ENCODE measurements around the gene CADM3. TPM values are rescaled to one million over a fixed set of nuclear protein-coding genes. Genes with fewer than 3 reads are reported as not detected.
A peak's percentile ranks its signal among the peaks of the same experiment; 100 is the strongest.

The CADM3 gene
- polyA plus RNA-seq, 2 of the 4 experiments (the other 2 are of a cell fraction) = 0.10 to 0.13 TPM

DNA sequence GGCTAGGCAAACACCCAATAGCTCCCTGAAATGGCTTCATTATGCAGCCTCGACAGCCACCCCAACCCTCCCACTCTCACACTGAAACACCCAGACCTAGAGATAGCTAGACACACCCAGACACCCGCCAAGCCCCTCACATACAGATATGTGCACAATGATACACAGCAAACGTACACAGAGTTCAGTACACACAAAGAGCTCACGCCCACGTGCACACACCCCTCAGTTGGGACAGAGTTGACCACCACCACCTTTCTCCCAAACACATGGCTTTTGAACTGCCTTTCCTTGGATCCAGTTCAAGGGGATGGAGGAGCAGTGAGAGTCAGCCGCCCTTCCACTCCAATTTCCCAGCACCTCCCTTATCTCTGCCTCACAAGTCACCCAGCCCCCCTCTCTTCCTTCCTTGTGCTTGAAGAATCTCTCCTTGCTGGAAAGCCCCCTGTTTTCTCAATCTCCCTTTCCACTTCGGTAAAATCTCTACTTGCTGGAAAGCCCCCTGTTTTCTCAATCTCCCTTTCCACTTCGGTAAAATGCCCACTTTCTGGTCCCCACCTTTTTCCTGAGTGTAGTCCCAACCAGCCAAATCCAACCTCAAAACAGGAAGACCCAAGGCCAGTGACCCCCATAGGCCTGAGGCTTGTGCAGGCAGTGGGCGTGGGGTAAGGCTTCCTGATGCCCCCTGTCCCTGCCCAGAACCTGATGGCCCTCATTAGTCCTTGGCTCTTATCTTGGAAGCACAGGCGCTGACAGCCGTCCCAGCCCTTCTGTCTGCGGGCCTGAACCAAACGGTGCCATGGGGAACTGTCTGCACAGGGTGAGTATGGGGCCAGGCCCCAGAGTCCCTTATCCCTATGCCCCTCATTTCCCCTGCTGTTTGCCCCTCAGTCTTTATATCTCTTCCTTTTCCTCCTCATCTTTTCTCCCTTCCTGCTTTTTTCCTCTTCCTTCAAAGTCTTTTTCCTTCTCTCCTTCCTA, 33.0 kb downstream of the CADM3 start, which contains the start of gene ACKR1 (continued):
- TF ChIP-seq, protein P1, sequence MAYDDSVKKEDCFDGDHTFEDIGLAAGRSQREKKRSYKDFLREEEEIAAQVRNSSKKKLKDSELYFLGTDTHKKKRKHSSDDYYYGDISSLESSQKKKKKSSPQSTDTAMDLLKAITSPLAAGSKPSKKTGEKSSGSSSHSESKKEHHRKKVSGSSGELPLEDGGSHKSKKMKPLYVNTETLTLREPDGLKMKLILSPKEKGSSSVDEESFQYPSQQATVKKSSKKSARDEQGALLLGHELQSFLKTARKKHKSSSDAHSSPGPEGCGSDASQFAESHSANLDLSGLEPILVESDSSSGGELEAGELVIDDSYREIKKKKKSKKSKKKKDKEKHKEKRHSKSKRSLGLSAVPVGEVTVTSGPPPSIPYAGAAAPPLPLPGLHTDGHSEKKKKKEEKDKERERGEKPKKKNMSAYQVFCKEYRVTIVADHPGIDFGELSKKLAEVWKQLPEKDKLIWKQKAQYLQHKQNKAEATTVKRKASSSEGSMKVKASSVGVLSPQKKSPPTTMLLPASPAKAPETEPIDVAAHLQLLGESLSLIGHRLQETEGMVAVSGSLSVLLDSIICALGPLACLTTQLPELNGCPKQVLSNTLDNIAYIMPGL (CRISPR knock-in tag; IDR thresholded peaks at IDR 0.05; ENCODE audit: borderline replicate concordance) = no peak
- no peak for TF ChIP-seq CEBPB (IDR thresholded peaks at IDR 0.05)
- TF ChIP-seq HOXA7 (CRISPR knock-in tag; IDR thresholded peaks at IDR 0.05) = no peak
- TF ChIP-seq ATOH8 (CRISPR knock-in tag; IDR thresholded peaks at IDR 0.05; ENCODE audit: low read depth) = no peak
- no peak for TF ChIP-seq ZFP36 (IDR thresholded peaks at IDR 0.05; ENCODE audit: borderline replicate concordance, partially characterized antibody)

GRCh38 chr1:159205225-159205624, 33.8 kb downstream of the CADM3 start:
- FAIRE-seq (no peak), ATAC-seq (peak in 1 of 2 experiments; percentile 26; a peak in 3 of 6 replicates), DNase-seq (ENCODE audit: low read depth in 1 of 2, low spot score in 1 of 2) (no peak)
- H3K4me3 ChIP-seq = no peak overlapping the region
- no peaks in the 10 kb centered on the region for H3K9me3 ChIP-seq
- no peak overlapping the region for H3K4me2 ChIP-seq
- no peak overlapping the region for H3K27ac ChIP-seq
- POLR2A ChIA-PET = no interaction called here
- TF ChIP-seq JUN (IDR thresholded peaks at IDR 0.05) (no peak), CBX8 (IDR thresholded peaks at IDR 0.05) (no peak), MAZ (IDR thresholded peaks at IDR 0.05; ENCODE audit: borderline replicate concordance, low read depth, low read length) (no peak)
- CTCF ChIA-PET = interaction anchor here (1.2 to 12.4 kb wide), 5 partner anchors 6 to 72 kb away, joined by 4 to 186 read pairs (median 31); no protein-coding TSS in a partner anchor
- H3K4me1 ChIP-seq = no peaks in the 10 kb centered on the region
- 38% methylated on average over 6 of the region's 6 CpGs for WGBS (ENCODE audit: missing lambda C conversion rate)

DNA sequence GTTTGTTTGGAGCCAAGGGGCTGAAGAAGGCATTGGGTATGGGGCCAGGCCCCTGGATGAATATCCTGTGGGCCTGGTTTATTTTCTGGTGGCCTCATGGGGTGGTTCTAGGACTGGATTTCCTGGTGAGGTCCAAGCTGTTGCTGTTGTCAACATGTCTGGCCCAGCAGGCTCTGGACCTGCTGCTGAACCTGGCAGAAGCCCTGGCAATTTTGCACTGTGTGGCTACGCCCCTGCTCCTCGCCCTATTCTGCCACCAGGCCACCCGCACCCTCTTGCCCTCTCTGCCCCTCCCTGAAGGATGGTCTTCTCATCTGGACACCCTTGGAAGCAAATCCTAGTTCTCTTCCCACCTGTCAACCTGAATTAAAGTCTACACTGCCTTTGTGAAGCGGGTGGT, 34.7 kb downstream of the CADM3 start:
- CTCF ChIA-PET = interaction anchor here (1.2 to 12.4 kb wide), 5 partner anchors 7 to 73 kb away, joined by 4 to 186 read pairs (median 31); no protein-coding TSS in a partner anchor
- POLR2A ChIA-PET = no interaction called here
- TF ChIP-seq GATA3 (IDR thresholded peaks at IDR 0.05; ENCODE audit: borderline replicate concordance) (no peak), CHD4 (IDR thresholded peaks at IDR 0.05; ENCODE audit: borderline replicate concordance) (no peak), CBX8 (IDR thresholded peaks at IDR 0.05) (no peak), PBX3 (IDR thresholded peaks at IDR 0.05) (no peak), NR3C1 (IDR thresholded peaks at IDR 0.05) (no peak), HDAC2 (IDR thresholded peaks at IDR 0.05) (no peak), ZSCAN20 (CRISPR knock-in tag; IDR thresholded peaks at IDR 0.05) (no peak), FOXS1 (CRISPR knock-in tag; IDR thresholded peaks at IDR 0.05) (no peak), KDM1A (IDR thresholded peaks at IDR 0.05; ENCODE audit: low read depth) (no peak), POLR2A (IDR thresholded peaks at IDR 0.05; ENCODE audit: low read length) (no peak), RNF2 (IDR thresholded peaks at IDR 0.05; ENCODE audit: borderline replicate concordance, low read depth) (no peak), BHLHE40 (IDR thresholded peaks at IDR 0.05; ENCODE audit: low read depth, low read length) (no peak), TP53 (CRISPR knock-in tag; IDR thresholded peaks at IDR 0.05) (no peak), USF2 (IDR thresholded peaks at IDR 0.05) (no peak)
- DNase-seq (ENCODE audit: low read depth in 1 of 2, low spot score in 1 of 2) (no peak), ATAC-seq (no peak), FAIRE-seq (no peak)
- no peak overlapping the region for H3K4me2 ChIP-seq
- H3K27ac ChIP-seq = no peak overlapping the region
- peaks cover 6% of the 10 kb centered on the region; the same call in 1 of the 3 replicates for H3K4me1 ChIP-seq
- H3K4me3 ChIP-seq = no peak overlapping the region
- 22% methylated on average over 4 of the region's 4 CpGs for WGBS (ENCODE audit: missing lambda C conversion rate)
- no peaks in the 10 kb centered on the region for H3K9me3 ChIP-seq

Measured in A549 (cell line).